DND-41 (cell line): ENCODE data around the gene PIGU.

Source experiments
- EZH2 ChIP-seq: IDR thresholded peaks from 3 replicates; pipeline ENCODE4 v1.6.1; 2012; ENCODE audit warnings: borderline replicate concordance, low read depth, mild to moderate bottlenecking, moderate library complexity, low read length, inconsistent platforms; ENCODE audit not compliant: severe bottlenecking
- TF ChIP-seq, protein P1 (sequence below): IDR thresholded peaks from 2 replicates; pipeline ENCODE4 v1.5.1; 2012; ENCODE audit warnings: borderline replicate concordance, low read length, moderate library complexity, mild to moderate bottlenecking; ENCODE audit not compliant: poor library complexity, severe bottlenecking; ENCODE audit errors: extremely low read depth

DNA sequence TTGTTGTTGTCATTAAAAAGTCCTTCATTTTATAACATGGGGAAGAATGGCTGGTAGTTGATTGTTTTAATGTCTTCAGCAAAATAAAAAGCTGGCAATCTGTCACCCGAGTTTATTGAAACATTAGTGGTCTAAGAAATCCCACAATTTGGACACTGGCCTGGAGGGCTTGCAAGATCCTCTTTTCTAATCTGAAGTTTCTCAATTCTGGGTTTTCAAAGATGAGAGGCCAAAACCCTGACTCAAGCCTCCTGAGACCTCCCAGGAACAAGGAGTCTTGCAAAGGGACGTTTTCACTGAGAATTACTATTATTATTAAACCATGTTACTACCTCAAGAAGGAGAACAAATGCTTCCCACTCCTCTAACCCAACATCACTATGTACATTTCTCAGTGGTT lies 98.9 kb downstream of the PIGU start:
- TF ChIP-seq, protein P1, sequence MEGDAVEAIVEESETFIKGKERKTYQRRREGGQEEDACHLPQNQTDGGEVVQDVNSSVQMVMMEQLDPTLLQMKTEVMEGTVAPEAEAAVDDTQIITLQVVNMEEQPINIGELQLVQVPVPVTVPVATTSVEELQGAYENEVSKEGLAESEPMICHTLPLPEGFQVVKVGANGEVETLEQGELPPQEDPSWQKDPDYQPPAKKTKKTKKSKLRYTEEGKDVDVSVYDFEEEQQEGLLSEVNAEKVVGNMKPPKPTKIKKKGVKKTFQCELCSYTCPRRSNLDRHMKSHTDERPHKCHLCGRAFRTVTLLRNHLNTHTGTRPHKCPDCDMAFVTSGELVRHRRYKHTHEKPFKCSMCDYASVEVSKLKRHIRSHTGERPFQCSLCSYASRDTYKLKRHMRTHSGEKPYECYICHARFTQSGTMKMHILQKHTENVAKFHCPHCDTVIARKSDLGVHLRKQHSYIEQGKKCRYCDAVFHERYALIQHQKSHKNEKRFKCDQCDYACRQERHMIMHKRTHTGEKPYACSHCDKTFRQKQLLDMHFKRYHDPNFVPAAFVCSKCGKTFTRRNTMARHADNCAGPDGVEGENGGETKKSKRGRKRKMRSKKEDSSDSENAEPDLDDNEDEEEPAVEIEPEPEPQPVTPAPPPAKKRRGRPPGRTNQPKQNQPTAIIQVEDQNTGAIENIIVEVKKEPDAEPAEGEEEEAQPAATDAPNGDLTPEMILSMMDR = no peak
- TF ChIP-seq EZH2 = no peak
